T-helper 1 cell treated with Interleukin-12 subunit alpha and Interleukin-12 subunit beta and Interleukin-4 antibody, amounts not matched to agents 30 μg/mL and 1 μg/mL, for 36 hours (primary cell): Measurements from ENCODE around the gene PLA2G2D.

ENCODE experiments used
- H3K27ac Mint-ChIP-seq: one replicate; pipeline ENCODE4 v1.8.0; 2021; ENCODE audit warnings: mild to moderate bottlenecking, mixed read lengths
- H3K27me3 Mint-ChIP-seq: one replicate; pipeline ENCODE4 v1.8.0; 2021; ENCODE audit warnings: low read depth, mixed read lengths
- H3K36me3 Mint-ChIP-seq: one replicate; pipeline ENCODE4 v1.8.0; 2021; ENCODE audit warnings: low read depth, mixed read lengths
- H3K4me1 Mint-ChIP-seq: one replicate; pipeline ENCODE4 v1.8.0; 2021; ENCODE audit warnings: low read depth, mixed read lengths
- H3K4me3 Mint-ChIP-seq: one replicate; pipeline ENCODE4 v1.8.0; 2021; ENCODE audit warnings: mild to moderate bottlenecking, moderate library complexity, mixed read lengths
- H3K9me3 Mint-ChIP-seq: one replicate; pipeline ENCODE4 v1.8.0; 2021; ENCODE audit warnings: mixed read lengths

Gene PLA2G2D

GRCh38 chr1:20093940-20094391 is 25.4 kb downstream of the PLA2G2D start:
- no peaks in the 10 kb centered on the region for H3K36me3 Mint-ChIP-seq

GRCh38 chr1:20093303-20093702 is 26.0 kb downstream of the PLA2G2D start:
- H3K27ac Mint-ChIP-seq: no peak overlapping the region
- H3K4me3 Mint-ChIP-seq: no peak overlapping the region
- H3K4me1 Mint-ChIP-seq: no peaks in the 10 kb centered on the region
- peaks cover 7% of the 10 kb centered on the region for H3K27me3 Mint-ChIP-seq
- H3K9me3 Mint-ChIP-seq: no peaks in the 10 kb centered on the region
- no peaks in the 10 kb centered on the region for H3K36me3 Mint-ChIP-seq

More at GRCh38 chr1:20093940-20094391, 25.4 kb downstream of the PLA2G2D start:
- Mint-ChIP-seq H3K4me1 (no peaks in the 10 kb centered on the region), H3K4me3 (no peak overlapping the region), H3K27ac (no peak overlapping the region), H3K27me3 (peaks cover 7% of the 10 kb centered on the region), H3K9me3 (no peaks in the 10 kb centered on the region)

DNA sequence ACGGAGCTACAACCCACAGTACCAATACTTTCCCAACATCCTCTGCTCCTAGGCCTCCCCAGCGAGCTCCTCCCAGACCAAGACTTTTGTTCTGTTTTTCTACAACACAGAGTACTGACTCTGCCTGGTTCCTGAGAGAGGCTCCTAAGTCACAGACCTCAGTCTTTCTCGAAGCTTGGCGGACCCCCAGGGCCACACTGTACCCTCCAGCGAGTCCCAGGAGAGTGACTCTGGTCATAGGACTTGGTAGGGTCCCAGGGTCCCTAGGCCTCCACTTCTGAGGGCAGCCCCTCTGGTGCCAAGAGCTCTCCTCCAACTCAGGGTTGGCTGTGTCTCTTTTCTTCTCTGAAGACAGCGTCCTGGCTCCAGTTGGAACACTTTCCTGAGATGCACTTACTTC is 28.7 kb downstream of the PLA2G2D start:
- H3K36me3 Mint-ChIP-seq: no peaks in the 10 kb centered on the region
- no peaks in the 10 kb centered on the region for H3K4me1 Mint-ChIP-seq
- peaks cover 10% of the 10 kb centered on the region for H3K27me3 Mint-ChIP-seq
- no peak overlapping the region for H3K27ac Mint-ChIP-seq
- no peak overlapping the region for H3K4me3 Mint-ChIP-seq
- no peaks in the 10 kb centered on the region for H3K9me3 Mint-ChIP-seq

DNA sequence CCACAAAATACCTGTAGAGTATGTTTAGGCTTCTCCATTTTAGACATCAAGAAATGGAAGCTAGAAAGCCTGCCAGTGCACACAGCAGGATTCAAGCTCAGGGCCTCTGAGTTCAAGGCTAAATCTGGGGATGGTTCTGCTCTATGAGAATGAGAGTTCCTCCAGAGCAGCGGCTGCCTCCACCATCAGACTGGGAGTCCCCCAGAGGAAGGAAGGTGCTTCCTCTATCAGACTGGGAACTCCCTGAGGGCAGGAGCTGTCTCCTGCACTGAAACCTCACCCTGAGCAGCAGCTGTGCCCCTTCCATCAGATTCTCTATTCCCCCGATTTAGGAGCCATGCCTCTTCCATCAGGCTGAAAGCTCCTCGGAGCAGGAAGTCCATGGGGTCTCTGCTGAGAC is 29.2 kb downstream of the PLA2G2D start:
- H3K4me3 Mint-ChIP-seq: no peak overlapping the region
- H3K36me3 Mint-ChIP-seq: no peaks in the 10 kb centered on the region
- H3K4me1 Mint-ChIP-seq: no peaks in the 10 kb centered on the region
- no peaks in the 10 kb centered on the region for H3K9me3 Mint-ChIP-seq
- H3K27me3 Mint-ChIP-seq: peaks cover 10% of the 10 kb centered on the region
- H3K27ac Mint-ChIP-seq: no peak overlapping the region

DNA sequence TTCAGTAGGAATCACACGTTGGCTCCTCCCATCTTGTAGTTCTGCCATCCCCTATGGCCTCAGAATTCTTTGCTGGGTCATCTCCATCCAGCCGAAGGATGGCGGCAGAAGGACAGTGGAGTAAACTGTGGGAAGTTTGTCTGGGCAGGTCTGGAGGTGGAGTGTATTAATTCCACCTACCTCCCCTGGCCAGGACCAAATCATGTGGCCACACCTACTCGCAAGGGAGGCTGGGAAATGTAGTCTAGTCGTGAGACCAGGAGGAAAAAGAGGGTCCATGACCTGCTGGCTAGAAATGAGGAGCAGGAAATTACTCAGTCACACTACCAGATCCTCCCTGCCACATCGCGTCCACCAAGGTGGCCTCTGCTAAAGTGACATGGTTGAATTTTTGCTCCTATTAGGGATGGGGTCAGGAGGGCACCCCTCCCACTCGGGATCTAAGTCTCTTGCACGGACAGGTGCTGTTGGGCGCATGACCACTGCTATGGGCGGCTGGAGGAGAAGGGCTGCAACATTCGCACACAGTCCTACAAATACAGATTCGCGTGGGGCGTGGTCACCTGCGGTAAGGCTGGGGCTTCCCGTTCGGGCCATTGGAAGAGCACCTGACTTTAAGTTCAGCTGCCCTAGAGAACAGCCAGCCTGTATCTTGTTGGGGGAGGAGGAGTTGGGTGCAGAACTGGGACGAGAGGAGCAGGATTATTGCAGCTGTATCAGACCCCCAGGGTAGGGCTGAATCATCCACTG is 29.8 kb downstream of the PLA2G2D start:
- Mint-ChIP-seq H3K4me1 (no peaks in the 10 kb centered on the region), H3K36me3 (no peaks in the 10 kb centered on the region), H3K27me3 (peaks cover 10% of the 10 kb centered on the region), H3K9me3 (no peaks in the 10 kb centered on the region), H3K4me3 (no peak overlapping the region), H3K27ac (no peak overlapping the region)

- H3K36me3 Mint-ChIP-seq: no peaks in the 10 kb centered on the region
- no peak overlapping the region for H3K27ac Mint-ChIP-seq
- H3K4me1 Mint-ChIP-seq: no peaks in the 10 kb centered on the region
- H3K4me3 Mint-ChIP-seq: no peak overlapping the region
- H3K27me3 Mint-ChIP-seq: peaks cover 4% of the 10 kb centered on the region
- no peaks in the 10 kb centered on the region for H3K9me3 Mint-ChIP-seq
Measured at GRCh38 chr1:20087668-20088067, 31.7 kb downstream of the PLA2G2D start.

DNA sequence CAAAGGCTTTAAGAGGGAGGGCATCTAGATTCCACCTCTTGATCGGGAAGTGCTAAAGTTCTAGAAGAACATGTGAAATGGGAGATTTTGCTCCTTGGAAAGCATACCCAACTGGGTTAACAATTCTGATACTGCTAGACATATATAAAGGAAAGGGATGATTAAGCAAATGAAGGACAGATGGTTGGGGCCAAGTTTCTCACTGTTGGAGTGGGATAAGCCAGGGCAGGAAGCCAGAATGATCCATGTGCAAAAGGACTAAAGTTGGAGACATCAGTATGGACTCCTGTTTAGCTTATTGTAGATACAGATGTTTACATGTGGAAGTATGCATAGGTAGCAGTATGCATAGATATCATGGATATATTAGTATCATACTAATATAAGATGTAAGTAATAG is 32.5 kb downstream of the PLA2G2D start:
- H3K27ac Mint-ChIP-seq: no peak overlapping the region
- no peaks in the 10 kb centered on the region for H3K9me3 Mint-ChIP-seq
- no peaks in the 10 kb centered on the region for H3K36me3 Mint-ChIP-seq
- H3K27me3 Mint-ChIP-seq: peaks cover 4% of the 10 kb centered on the region
- H3K4me3 Mint-ChIP-seq: no peak overlapping the region
- H3K4me1 Mint-ChIP-seq: no peaks in the 10 kb centered on the region

DNA sequence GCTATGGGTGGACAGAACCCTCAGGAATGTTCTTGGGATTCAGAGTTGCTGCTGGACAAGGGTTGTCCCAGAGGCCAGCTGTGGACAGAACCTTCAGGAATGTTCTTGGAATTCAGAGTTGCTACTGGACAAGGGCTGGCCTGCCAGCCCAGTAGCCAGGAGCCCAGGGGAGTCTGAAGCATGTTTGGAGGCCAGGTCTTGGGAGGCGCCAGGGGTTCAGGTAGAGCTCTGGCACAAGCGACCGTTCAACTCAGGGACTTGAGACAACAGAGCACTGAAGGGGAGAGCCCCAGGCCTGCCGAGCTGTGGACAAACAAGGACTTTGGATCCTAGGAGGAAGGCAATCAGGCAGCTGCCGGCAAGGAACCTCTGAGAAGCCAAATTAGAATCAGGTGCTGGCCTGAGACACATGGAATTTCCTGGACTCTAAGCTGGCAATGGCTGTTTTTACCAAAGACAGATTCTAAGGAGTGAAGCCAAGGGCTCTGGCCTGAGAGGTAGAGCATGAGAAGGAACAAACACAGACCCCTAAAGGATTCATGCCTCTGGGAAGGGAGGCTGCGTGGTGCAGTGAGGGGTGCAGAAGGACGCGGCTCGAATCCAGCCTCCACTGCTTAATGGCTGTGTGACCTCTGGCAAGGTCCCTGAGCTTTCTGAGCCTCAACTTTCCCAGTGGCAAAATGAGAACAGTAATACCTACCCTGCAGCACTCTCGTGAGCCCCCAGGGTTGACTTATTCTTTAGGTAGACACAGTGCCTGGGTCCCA is 36.0 kb downstream of the PLA2G2D start:
- Mint-ChIP-seq H3K27me3 (peaks cover 23% of the 10 kb centered on the region), H3K4me1 (peaks cover 6% of the 10 kb centered on the region), H3K27ac (no peak overlapping the region), H3K36me3 (no peaks in the 10 kb centered on the region), H3K9me3 (no peaks in the 10 kb centered on the region), H3K4me3 (no peak overlapping the region)

- peaks cover 29% of the 10 kb centered on the region for H3K27me3 Mint-ChIP-seq
- no peak overlapping the region for H3K27ac Mint-ChIP-seq
- H3K36me3 Mint-ChIP-seq: no peaks in the 10 kb centered on the region
Measured at GRCh38 chr1:20082772-20083171, 36.6 kb downstream of the PLA2G2D start.

GRCh38 chr1:20081353-20081810 is 38.0 kb downstream of the PLA2G2D start:
- peaks cover 9% of the 10 kb centered on the region for H3K4me1 Mint-ChIP-seq

More at GRCh38 chr1:20082772-20083171, 36.6 kb downstream of the PLA2G2D start:
- Mint-ChIP-seq H3K9me3 (no peaks in the 10 kb centered on the region), H3K4me3 (no peak overlapping the region), H3K4me1 (peaks cover 9% of the 10 kb centered on the region)

GRCh38 chr1:20080441-20081352 is 38.6 kb downstream of the PLA2G2D start:
- Mint-ChIP-seq H3K36me3 (no peaks in the 10 kb centered on the region), H3K27me3 (peaks cover 38% of the 10 kb centered on the region), H3K4me3 (no peak overlapping the region), H3K27ac (no peak overlapping the region), H3K9me3 (no peaks in the 10 kb centered on the region), H3K4me1 (peaks cover 9% of the 10 kb centered on the region)

More at GRCh38 chr1:20081353-20081810, 38.0 kb downstream of the PLA2G2D start:
- H3K27me3 Mint-ChIP-seq: peaks cover 38% of the 10 kb centered on the region
- H3K4me3 Mint-ChIP-seq: no peak overlapping the region
- no peak overlapping the region for H3K27ac Mint-ChIP-seq
- H3K9me3 Mint-ChIP-seq: no peaks in the 10 kb centered on the region
- H3K36me3 Mint-ChIP-seq: no peaks in the 10 kb centered on the region

DNA sequence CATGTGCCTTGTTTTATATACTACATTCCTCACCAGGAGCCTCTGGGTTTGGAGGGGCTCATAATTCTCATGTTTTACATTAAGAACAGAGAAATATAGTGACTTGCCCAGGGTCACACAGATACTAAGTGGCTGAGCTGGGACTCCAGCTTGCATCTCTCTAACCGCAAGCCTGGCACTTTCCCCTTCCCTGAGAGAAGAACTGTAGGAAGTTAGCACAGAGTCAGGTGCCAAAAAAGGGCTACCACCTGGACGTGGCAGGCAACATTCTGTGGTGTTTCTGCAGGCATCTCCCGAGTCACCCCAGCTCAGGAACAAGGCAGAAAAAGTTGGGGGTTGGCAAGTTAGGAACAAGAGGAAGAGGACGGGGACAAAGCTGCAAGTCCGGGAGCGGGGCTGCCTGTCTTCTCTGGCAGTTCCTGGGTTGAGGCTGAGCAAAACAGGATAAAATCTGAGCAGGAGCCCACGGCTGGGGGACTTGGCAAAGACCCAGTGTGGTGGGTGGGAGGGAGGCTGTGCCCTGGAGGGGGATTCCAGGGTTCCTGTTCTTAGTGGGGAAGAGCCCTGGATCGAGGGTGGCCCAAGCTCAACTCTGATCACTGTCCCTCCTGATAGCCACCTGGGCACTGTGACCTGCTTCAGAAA is 39.6 kb downstream of the PLA2G2D start:
- H3K27me3 Mint-ChIP-seq: peaks cover 42% of the 10 kb centered on the region
- H3K4me3 Mint-ChIP-seq: no peak overlapping the region
- H3K27ac Mint-ChIP-seq: no peak overlapping the region
- peaks cover 9% of the 10 kb centered on the region for H3K4me1 Mint-ChIP-seq
- H3K36me3 Mint-ChIP-seq: no peaks in the 10 kb centered on the region
- no peaks in the 10 kb centered on the region for H3K9me3 Mint-ChIP-seq

DNA sequence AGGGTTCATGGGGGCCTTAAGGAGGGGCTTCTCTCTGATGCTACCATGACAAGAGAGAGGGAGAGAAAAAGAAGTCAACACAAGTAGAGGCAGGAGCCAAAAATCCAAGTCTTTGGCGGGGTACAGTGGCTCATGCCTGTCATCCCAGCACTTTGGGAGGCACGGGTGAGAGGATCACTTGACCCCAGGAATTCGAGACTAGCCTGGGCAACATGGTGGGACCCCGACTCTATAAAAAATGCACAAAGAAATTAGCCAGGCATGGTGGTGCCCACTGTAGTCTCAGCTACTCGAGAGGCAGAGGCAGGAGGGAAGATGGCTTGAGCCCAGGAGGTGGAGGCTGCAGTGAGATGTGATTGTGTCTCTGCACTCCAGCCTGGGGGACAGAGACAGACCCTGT is 40.6 kb downstream of the PLA2G2D start:
- H3K27me3 Mint-ChIP-seq: peaks cover 42% of the 10 kb centered on the region
- H3K4me3 Mint-ChIP-seq: no peak overlapping the region
- H3K4me1 Mint-ChIP-seq: peaks cover 9% of the 10 kb centered on the region
- H3K36me3 Mint-ChIP-seq: no peaks in the 10 kb centered on the region
- no peaks in the 10 kb centered on the region for H3K9me3 Mint-ChIP-seq
- H3K27ac Mint-ChIP-seq: no peak overlapping the region

DNA sequence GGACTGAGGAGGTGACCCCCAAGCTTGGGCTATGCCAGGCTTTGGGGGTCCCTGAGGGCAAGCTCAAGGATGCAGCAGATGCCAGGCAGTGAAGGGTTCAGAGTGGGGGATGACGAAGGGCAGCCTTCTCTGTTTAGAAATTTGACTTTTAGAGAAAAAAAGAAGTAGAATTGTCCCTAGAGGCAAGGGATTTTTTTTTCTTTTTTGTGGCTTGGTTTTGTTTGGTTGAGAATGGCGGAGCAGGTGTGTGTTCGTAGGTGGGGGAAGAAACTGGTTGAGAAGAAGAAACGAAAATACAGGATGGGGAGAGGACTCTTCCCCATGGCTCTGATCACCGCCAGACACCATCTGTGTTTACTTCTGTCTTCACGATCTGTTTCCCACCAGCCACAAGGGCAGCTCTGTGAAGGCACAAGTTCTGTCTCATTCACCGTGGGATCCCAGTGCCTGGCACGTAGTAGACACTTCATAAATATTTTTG is 41.1 kb downstream of the PLA2G2D start:
- peaks cover 9% of the 10 kb centered on the region for H3K4me1 Mint-ChIP-seq
- no peaks in the 10 kb centered on the region for H3K36me3 Mint-ChIP-seq
- H3K9me3 Mint-ChIP-seq: no peaks in the 10 kb centered on the region
- H3K4me3 Mint-ChIP-seq: no peak overlapping the region
- H3K27me3 Mint-ChIP-seq: peaks cover 42% of the 10 kb centered on the region
- peak overlapping the region; percentile 22 for H3K27ac Mint-ChIP-seq
